CD14-positive monocyte (primary cell): ENCODE results near the gene DAB2. TPM values are rescaled to one million over a fixed set of nuclear protein-coding genes. Genes with fewer than 3 reads are reported as not detected.

ENCODE experiments used
- DNase-seq, 3 donors: peaks; one replicate each; pipeline ENCODE4 v3.0.0-alpha.2; 2011 to 2022
- H2AFZ ChIP-seq: 2 replicates; pipeline ENCODE4 v1.6.0; 2012; ENCODE audit warnings: mild to moderate bottlenecking, low read depth, low read length, inconsistent platforms; ENCODE audit not compliant: insufficient read depth, poor library complexity, severe bottlenecking
- H3K27ac ChIP-seq, 2 donors: 1 replicate in 1 of 2; 2 replicates in 1 of 2; pipeline ENCODE4 v1.5.1; 2012 to 2013; ENCODE audit warnings: low read length in 2 of 2, control low read depth in 1 of 2, inconsistent platforms in 1 of 2, low read depth in 1 of 2, mild to moderate bottlenecking in 1 of 2
- H3K27me3 ChIP-seq, 2 donors: one replicate each; pipeline versions ENCODE4 v1.6.0 to v1.6.1; 2011 to 2013; ENCODE audit warnings: low read length in 2 of 2; ENCODE audit not compliant: control insufficient read depth in 2 of 2, insufficient read depth in 2 of 2
- H3K36me3 ChIP-seq, 2 donors: replicated peaks in 1 of 2; 1 replicate in 1 of 2; 2 replicates in 1 of 2; pipeline versions ENCODE4 v1.5.1 to v1.6.1; 2012 to 2013; ENCODE audit warnings: low read length in 2 of 2, control low read depth in 1 of 2, inconsistent platforms in 1 of 2, mild to moderate bottlenecking in 1 of 2; ENCODE audit not compliant: insufficient read depth in 2 of 2, control insufficient read depth in 1 of 2
- H3K4me1 ChIP-seq, 2 donors: 1 replicate in 1 of 2; 2 replicates in 1 of 2; pipeline versions ENCODE4 v1.5.1 to v1.6.1; 2012 to 2013; ENCODE audit warnings: low read length in 2 of 2, control low read depth in 1 of 2, inconsistent platforms in 1 of 2, mild to moderate bottlenecking in 1 of 2, moderate library complexity in 1 of 2; ENCODE audit not compliant: insufficient read depth in 2 of 2, control insufficient read depth in 1 of 2
- H3K4me2 ChIP-seq: replicated peaks from 2 replicates; pipeline ENCODE3; 2012; ENCODE audit warnings: low read length, moderate library complexity, mild to moderate bottlenecking; ENCODE audit not compliant: poor library complexity, severe bottlenecking; ENCODE audit errors: extremely low read depth
- H3K4me3 ChIP-seq, 3 experiments: fragments of 200-600 bp in 1 of 3; sonication (generic) in 1 of 3; replicated peaks in 1 of 3; 1 replicate in 2 of 3; 2 replicates in 1 of 3; pipeline ENCODE4 v1.5.1; 2011 to 2013; ENCODE audit warnings: low read length in 3 of 3, mild to moderate bottlenecking in 3 of 3, control low read depth in 2 of 3, low read depth in 2 of 3, inconsistent platforms in 1 of 3, moderate library complexity in 1 of 3
- H3K79me2 ChIP-seq: 2 replicates; pipeline ENCODE4 v1.6.0; 2012; ENCODE audit warnings: mild to moderate bottlenecking, control low read depth, inconsistent platforms, low read length, moderate library complexity; ENCODE audit not compliant: insufficient read depth
- H3K9ac ChIP-seq: 2 replicates; pipeline ENCODE4 v1.6.0; 2017; ENCODE audit warnings: low read length, mild to moderate bottlenecking; ENCODE audit not compliant: insufficient read depth, poor library complexity, severe bottlenecking
- H3K9me3 ChIP-seq, 2 donors: replicated peaks in 1 of 2; 1 replicate in 1 of 2; 2 replicates in 1 of 2; pipeline versions ENCODE4 v1.5.1 to v1.6.1; 2012 to 2013; ENCODE audit warnings: low read length in 2 of 2, control low read depth in 1 of 2; ENCODE audit not compliant: control insufficient read depth in 1 of 2, insufficient read depth in 1 of 2
- H4K20me1 ChIP-seq: 2 replicates; pipeline ENCODE4 v1.6.0; 2012; ENCODE audit warnings: mild to moderate bottlenecking, low read length, control low read depth, moderate library complexity; ENCODE audit not compliant: insufficient read depth
- H3K27ac Mint-ChIP-seq, 7 donors: one replicate each; pipeline ENCODE4 v1.8.0; 2020; ENCODE audit warnings: mild to moderate bottlenecking in 7 of 7, mixed read lengths in 7 of 7, moderate library complexity in 6 of 7, inconsistent platforms in 2 of 7
- H3K27me3 Mint-ChIP-seq, 3 donors: one replicate each; pipeline ENCODE4 v1.8.0; 2021 to 2022; ENCODE audit warnings: low read depth in 3 of 3, mild to moderate bottlenecking in 3 of 3, mixed read lengths in 3 of 3, moderate library complexity in 3 of 3, inconsistent platforms in 1 of 3
- H3K36me3 Mint-ChIP-seq, 2 donors: one replicate each; pipeline ENCODE4 v1.8.0; 2020; ENCODE audit warnings: mixed read lengths in 2 of 2, inconsistent platforms in 1 of 2, mild to moderate bottlenecking in 1 of 2
- H3K4me1 Mint-ChIP-seq: one replicate; pipeline ENCODE4 v1.8.0; 2020; ENCODE audit warnings: mild to moderate bottlenecking, mixed read lengths
- H3K4me3 Mint-ChIP-seq, 2 donors: one replicate each; pipeline ENCODE4 v1.8.0; 2020; ENCODE audit warnings: mild to moderate bottlenecking in 2 of 2, mixed read lengths in 2 of 2, moderate library complexity in 1 of 2
- H3K9me3 Mint-ChIP-seq, 7 donors: one replicate each; pipeline ENCODE4 v1.8.0; 2020 to 2022; ENCODE audit warnings: mixed read lengths in 7 of 7, mild to moderate bottlenecking in 6 of 7, moderate library complexity in 6 of 7, inconsistent platforms in 2 of 7
- CTCF ChIP-seq: fragments of 200-600 bp; IDR thresholded peaks from one replicate; pipeline ENCODE4 v1.8.0; 2022; ENCODE audit warnings: antibody characterized with exemption, mild to moderate bottlenecking
- WGBS: methylation state at CpG from one replicate; pipeline ENCODE4 v1.1.5; 2013; ENCODE audit warnings: missing lambda C conversion rate; ENCODE audit not compliant: insufficient coverage; 5-methylcytosine and 5-hydroxymethylcytosine counted together
- intact Hi-C, 2 donors: fragments of 100-400 bp; cut with micrococcal nuclease; formaldehyde crosslinking; loops; one replicate each; pipeline versions ENCODE4 v1.15.0 to v1.15.1; 2023
- polyA plus RNA-seq, 3 donors: library from polyadenylated mRNA; depleted of rRNA in 1 of 3; unstranded in 2 of 3; stranded (reverse) in 1 of 3; fragments of 300-500 nt in 2 of 3; fragments of >200 nt in 1 of 3; fragmentation: Illumina TruSeq in 2 of 3; gene quantifications; 1 replicate in 2 of 3; 2 replicates in 1 of 3; pipeline ENCODE4 v1.2.3, GENCODE V29; 2012 to 2021

The DAB2 gene
- polyA plus RNA-seq, 3 donors = 0.98 to 4.8 (median 3.0) TPM

GRCh38 chr5:39349484-39349883 is 75.3 kb downstream of the DAB2 start:
- H3K27ac Mint-ChIP-seq = no peak overlapping the region

DNA sequence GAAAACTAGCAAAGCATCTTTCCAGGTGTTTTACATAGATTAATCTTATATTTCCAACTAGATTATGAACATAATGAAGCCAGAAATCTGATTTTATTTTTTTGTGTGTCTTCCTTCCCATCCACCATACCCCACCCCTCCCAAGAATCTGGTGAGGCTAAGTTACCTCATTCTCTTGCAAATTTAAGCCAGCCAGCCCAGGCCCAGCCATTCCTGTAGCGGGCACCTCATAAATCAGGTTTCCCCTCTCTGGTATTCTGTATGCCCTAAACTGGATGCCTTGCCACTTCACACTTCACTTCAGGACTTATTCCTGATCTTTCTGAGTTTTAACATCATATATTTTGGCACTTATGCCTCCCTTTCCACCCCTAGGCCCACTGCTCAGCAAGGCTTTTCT is 82.3 kb downstream of the DAB2 start:
- Histone ChIP-seq H3K36me3 (no peaks in the 10 kb centered on the region), H3K4me1 (no peaks in the 10 kb centered on the region), H3K27me3 (no peaks in the 10 kb centered on the region), H4K20me1 (no peaks in the 10 kb centered on the region), H2AFZ (no peak overlapping the region), H3K79me2 (no peaks in the 10 kb centered on the region), H3K9me3 (no peaks in the 10 kb centered on the region), H3K9ac (no peak overlapping the region), H3K4me3 (no peak overlapping the region), H3K4me2 (no peak overlapping the region), H3K27ac (no peak overlapping the region)
- no peak for DNase-seq
- intact Hi-C loops = no loop called here
- H3K27me3 Mint-ChIP-seq = peaks cover 0 to 5% (median 0%) of the 10 kb centered on the region in 3 donors
- no peak overlapping the region for H3K4me3 Mint-ChIP-seq
- no CpG with 5 or more reads among the region's 1 CpG for WGBS
- H3K4me1 Mint-ChIP-seq = no peaks in the 10 kb centered on the region
- peaks cover under 1 to 17% (median 9%) of the 10 kb centered on the region in 7 donors for H3K9me3 Mint-ChIP-seq
- H3K27ac Mint-ChIP-seq = no peak overlapping the region
- TF ChIP-seq CTCF = no peak
- no peaks in the 10 kb centered on the region for H3K36me3 Mint-ChIP-seq

More at GRCh38 chr5:39349484-39349883, 75.3 kb downstream of the DAB2 start:
- H3K4me2 ChIP-seq = no peak overlapping the region
- H3K36me3 Mint-ChIP-seq = no peaks in the 10 kb centered on the region
- 94% methylated on average over 3 of the region's 4 CpGs for WGBS
- peaks cover 0 to 3% (median 0%) of the 10 kb centered on the region in 3 donors for H3K27me3 Mint-ChIP-seq
- H3K9me3 ChIP-seq = peaks cover 10 to 21% of the 10 kb centered on the region in 2 donors
- H3K9ac ChIP-seq = no peak overlapping the region
- H3K79me2 ChIP-seq = no peaks in the 10 kb centered on the region
- H3K27me3 ChIP-seq = no peaks in the 10 kb centered on the region
- H3K27ac ChIP-seq = no peak overlapping the region
- H3K36me3 ChIP-seq = no peaks in the 10 kb centered on the region
- no peaks in the 10 kb centered on the region for H3K4me1 Mint-ChIP-seq
- no peaks in the 10 kb centered on the region for H3K4me1 ChIP-seq
- DNase-seq = no peak
- intact Hi-C loops = no loop called here
- TF ChIP-seq CTCF = no peak
- no peak overlapping the region for H3K4me3 Mint-ChIP-seq
- no peak overlapping the region for H2AFZ ChIP-seq
- H3K4me3 ChIP-seq = no peak overlapping the region
- no peaks in the 10 kb centered on the region for H4K20me1 ChIP-seq
- peaks cover 22 to 36% (median 30%) of the 10 kb centered on the region in 7 donors for H3K9me3 Mint-ChIP-seq
